Measurements from ENCODE around the gene TYMP. TPM values are rescaled to one million over a fixed set of nuclear protein-coding genes. Genes with fewer than 3 reads are reported as not detected.

The TYMP gene
- total RNA-seq, 1 donor from 2014 or later = 82.0 TPM

DNA sequence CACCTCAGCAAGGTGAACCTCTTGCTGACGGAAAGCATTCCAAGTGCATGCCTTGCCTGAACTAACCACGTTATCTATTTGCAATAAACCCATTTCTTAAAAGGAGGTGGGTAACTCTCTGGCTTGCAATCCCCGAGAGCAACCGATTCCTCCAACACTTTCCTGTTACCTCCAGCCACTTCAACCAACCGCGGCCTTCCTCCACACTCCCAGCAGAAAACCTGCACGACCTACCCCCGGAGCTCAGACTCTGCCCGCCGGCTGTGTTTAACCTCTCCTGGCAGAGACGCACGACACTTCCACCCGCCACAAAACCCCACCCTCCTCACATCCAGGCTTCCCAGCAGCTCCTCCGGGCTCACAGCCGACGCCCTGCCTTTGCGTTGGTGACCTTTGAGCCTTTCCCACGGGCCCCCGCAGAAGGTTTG is 5.1 kb downstream of the TYMP start:
- Histone ChIP-seq H3K4me1 (peaks cover 43% of the 10 kb centered on the region), H3K4me3 (peak overlapping the region; percentile 61 to 84), H3K27ac (peak overlapping the region; percentile 92), H3K36me3 (peaks cover 0 to 41% of the 10 kb centered on the region in 2 donors), H3K27me3 (no peaks in the 10 kb centered on the region), H3K9me3 (no peaks in the 10 kb centered on the region)
- no peak for TF ChIP-seq POLR2AphosphoS5 (IDR thresholded peaks at IDR 0.05; ENCODE audit: insufficient read depth in 1 of 2, low read depth in 1 of 2)
- TF ChIP-seq, protein P1, sequence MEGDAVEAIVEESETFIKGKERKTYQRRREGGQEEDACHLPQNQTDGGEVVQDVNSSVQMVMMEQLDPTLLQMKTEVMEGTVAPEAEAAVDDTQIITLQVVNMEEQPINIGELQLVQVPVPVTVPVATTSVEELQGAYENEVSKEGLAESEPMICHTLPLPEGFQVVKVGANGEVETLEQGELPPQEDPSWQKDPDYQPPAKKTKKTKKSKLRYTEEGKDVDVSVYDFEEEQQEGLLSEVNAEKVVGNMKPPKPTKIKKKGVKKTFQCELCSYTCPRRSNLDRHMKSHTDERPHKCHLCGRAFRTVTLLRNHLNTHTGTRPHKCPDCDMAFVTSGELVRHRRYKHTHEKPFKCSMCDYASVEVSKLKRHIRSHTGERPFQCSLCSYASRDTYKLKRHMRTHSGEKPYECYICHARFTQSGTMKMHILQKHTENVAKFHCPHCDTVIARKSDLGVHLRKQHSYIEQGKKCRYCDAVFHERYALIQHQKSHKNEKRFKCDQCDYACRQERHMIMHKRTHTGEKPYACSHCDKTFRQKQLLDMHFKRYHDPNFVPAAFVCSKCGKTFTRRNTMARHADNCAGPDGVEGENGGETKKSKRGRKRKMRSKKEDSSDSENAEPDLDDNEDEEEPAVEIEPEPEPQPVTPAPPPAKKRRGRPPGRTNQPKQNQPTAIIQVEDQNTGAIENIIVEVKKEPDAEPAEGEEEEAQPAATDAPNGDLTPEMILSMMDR (IDR thresholded peaks at IDR 0.05) = no peak
- no peak for TF ChIP-seq POLR2A (IDR thresholded peaks at IDR 0.05)
- intact Hi-C loops (cut with DNase I) = loop anchor here (5.0 to 10.0 kb wide), 2 partner anchors 58 to 260 kb away; partner anchors contain the start of genes CHKB and MAPK12
- no peak for DNase-seq (ENCODE audit: extremely low spot score in 2 of 2)

DNA sequence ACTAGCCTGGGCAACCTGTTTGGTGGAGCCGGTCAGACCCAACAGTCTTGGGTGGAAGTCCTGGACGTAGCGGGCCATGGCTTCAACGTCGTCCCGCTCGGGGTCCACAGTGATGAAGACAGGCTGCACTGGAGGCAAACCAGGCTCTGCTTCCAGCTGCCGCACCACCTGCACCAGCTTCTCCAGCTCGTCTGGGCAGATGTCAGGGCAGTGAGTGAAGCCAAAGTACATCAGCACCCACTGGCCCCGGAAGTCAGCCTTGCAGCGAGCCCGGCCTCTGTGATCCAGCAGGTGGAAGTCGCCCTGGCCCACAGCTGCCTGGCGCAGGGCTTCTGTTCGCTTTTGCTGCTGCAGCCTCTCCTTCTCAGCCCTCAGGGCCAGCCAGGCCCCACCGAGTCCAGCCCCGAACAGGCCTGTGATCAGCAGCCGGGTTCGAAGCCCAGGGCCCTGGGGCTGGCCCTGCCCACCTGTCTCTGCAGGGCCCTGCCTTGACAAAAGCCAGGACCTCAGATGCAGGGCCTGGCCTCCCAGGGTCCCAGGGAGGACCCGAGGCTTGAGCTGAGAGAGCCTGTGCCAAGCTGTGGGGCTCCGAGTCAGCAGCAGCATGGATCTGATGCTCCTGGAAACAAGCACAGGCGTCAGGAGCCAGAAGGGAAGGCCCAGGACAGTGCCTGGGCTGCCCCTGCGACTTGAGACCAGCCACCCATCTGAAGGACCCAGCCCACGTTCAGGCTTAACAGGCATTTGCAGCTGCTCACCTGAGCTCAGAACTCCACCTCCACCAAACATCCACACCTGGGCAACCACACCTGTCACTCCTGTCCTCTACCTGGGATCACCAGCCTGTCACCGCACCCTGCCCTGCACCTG is 5.8 kb downstream of the TYMP start:
- DNase-seq (ENCODE audit: extremely low spot score in 2 of 2) = no peak
- Histone ChIP-seq H3K4me3 (peak overlapping the region; percentile 61 to 84), H3K27ac (no peak overlapping the region), H3K9me3 (no peaks in the 10 kb centered on the region), H3K36me3 (peaks cover 0 to 47% of the 10 kb centered on the region in 2 donors), H3K27me3 (no peaks in the 10 kb centered on the region), H3K4me1 (peaks cover 37% of the 10 kb centered on the region)
- TF ChIP-seq POLR2AphosphoS5 (IDR thresholded peaks at IDR 0.05; ENCODE audit: insufficient read depth in 1 of 2, low read depth in 1 of 2) (no peak), POLR2A (IDR thresholded peaks at IDR 0.05) (no peak)
- TF ChIP-seq, protein P1 (IDR thresholded peaks at IDR 0.05) = no peak
- intact Hi-C loops (cut with DNase I) = loop anchor here (10.0 kb wide), 1 partner anchor 259 kb away; the partner anchor contains the start of gene MAPK12

DNA sequence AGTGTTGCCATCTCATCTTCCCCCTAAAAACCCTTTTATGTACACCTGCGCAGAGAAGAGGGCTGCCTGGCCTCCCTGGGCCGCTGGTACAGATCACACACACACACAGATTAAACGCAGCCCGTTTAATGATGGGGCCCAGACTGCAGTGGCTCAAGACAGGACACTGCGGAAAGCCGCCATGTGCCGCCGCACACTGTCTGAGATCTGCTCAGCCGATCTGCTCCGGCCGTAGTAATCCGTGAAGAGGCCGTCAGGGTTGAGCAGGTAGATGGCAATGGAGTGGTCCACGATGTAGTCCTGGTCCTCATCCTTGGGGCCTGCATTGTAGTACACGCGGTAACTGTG is 6.4 kb downstream of the TYMP start:
- TF ChIP-seq POLR2AphosphoS5 (IDR thresholded peaks at IDR 0.05; ENCODE audit: insufficient read depth in 1 of 2, low read depth in 1 of 2) = no peak
- TF ChIP-seq, protein P1 (IDR thresholded peaks at IDR 0.05) = no peak
- no peak for TF ChIP-seq POLR2A (IDR thresholded peaks at IDR 0.05)
- Histone ChIP-seq H3K9me3 (no peaks in the 10 kb centered on the region), H3K4me3 (no peak overlapping the region), H3K27ac (no peak overlapping the region), H3K4me1 (peaks cover 31% of the 10 kb centered on the region), H3K36me3 (peaks cover 0 to 53% of the 10 kb centered on the region in 2 donors), H3K27me3 (no peaks in the 10 kb centered on the region)
- intact Hi-C loops (cut with DNase I) = loop anchor here (10.0 kb wide), 1 partner anchor 259 kb away; the partner anchor contains the start of gene MAPK12
- DNase-seq (ENCODE audit: extremely low spot score in 2 of 2) = no peak

DNA sequence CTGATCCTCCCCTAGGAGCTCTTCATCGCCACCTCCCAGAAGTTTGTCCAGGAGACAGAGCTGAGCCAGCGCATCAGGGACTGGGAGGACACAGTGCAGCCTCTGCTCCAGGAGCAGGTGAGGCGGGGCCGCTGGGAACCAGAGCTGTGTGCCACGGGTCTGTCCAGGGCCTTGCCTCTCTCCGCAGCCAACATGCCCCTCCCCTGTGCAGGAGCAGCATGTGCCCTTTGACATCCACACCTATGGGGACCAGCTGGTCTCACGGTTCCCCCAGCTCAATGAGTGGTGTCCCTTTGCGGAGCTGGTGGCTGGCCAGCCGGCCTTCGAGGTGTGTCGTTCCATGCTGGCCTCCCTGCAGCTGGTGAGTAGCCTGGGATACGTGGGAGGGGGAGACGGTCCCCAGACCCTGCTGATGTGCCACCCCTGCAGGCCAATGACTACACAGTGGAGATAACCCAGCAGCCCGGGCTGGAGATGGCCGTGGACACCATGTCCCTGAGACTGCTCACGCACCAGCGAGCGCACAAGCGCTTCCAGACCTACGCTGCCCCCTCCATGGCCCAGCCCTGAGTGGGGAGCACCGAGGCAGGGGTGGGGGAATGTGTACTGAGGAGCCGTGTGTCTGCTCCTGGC is 6.9 kb downstream of the TYMP start:
- Histone ChIP-seq H3K27me3 (no peaks in the 10 kb centered on the region), H3K9me3 (no peaks in the 10 kb centered on the region), H3K36me3 (peaks cover 0 to 58% of the 10 kb centered on the region in 2 donors), H3K4me1 (peaks cover 31% of the 10 kb centered on the region), H3K4me3 (no peak overlapping the region), H3K27ac (no peak overlapping the region)
- intact Hi-C loops (cut with DNase I) = loop anchor here (10.0 kb wide), 1 partner anchor 258 kb away; the partner anchor contains the start of gene MAPK12
- TF ChIP-seq, protein P1 (IDR thresholded peaks at IDR 0.05) = no peak
- TF ChIP-seq POLR2A (IDR thresholded peaks at IDR 0.05) (no peak), POLR2AphosphoS5 (IDR thresholded peaks at IDR 0.05; ENCODE audit: insufficient read depth in 1 of 2, low read depth in 1 of 2) (no peak)
- no peak for DNase-seq (ENCODE audit: extremely low spot score in 2 of 2)
